ENCODE results near the gene LTB. TPM values are rescaled to one million over a fixed set of nuclear protein-coding genes. Genes with fewer than 3 reads are reported as not detected.

Gene LTB, protein sequence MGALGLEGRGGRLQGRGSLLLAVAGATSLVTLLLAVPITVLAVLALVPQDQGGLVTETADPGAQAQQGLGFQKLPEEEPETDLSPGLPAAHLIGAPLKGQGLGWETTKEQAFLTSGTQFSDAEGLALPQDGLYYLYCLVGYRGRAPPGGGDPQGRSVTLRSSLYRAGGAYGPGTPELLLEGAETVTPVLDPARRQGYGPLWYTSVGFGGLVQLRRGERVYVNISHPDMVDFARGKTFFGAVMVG
- total RNA-seq (2022; extraction: Qiagen RNA extraction): 0.12 to 0.49 TPM (median 0.14 TPM) in 4 of 5 replicates, not detected in the other

DNA sequence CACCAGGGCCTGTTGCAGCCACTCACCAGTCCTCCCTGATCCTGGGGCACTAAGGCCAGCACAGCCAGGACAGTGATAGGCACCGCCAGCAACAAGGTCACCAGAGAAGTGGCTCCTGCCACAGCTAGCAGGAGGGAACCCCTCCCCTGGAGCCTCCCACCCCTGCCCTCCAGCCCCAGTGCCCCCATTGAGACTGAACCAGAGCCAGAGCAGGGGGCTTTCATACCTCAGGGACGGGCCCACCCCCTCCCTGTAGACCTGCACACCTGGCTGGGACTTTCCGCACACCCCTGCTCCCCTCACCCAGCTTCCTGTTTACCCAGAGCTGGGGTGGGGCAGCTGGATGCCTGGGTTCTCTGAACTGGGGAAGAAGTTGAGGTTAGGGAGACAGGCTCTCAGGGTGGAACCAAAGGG lies at the start of gene LTB:
Gene LTB, minus strand, starts transcription at position 195 of the 414 bp plus-strand sequence. Its CDS starts 7 bp downstream, at position 188.

GRCh38 chr6:31620586-31621319 lies 38.5 kb upstream of the LTB start, which contains the start of gene PRRC2A:
TSS of gene PRRC2A (plus strand) at chr6:31620715. CDS start at chr6:31622790, 2,075 bp downstream.

GRCh38 chr6:31614684-31615578 lies 32.7 kb upstream of the LTB start, which contains the start of gene AIF1:
TSS of gene AIF1 (plus strand) at chr6:31615234. CDS start at chr6:31615330, 96 bp downstream.

GRCh38 chr6:31586008-31586407 lies 3.8 kb upstream of the LTB start, which contains the start of gene LST1:
TSS of gene LST1 (plus strand) at chr6:31586277. CDS start at chr6:31587300, 1,023 bp downstream.

GRCh38 chr6:31575335-31575901 lies 6.8 kb downstream of the LTB start, which contains the start of gene TNF:
TSS of gene TNF (plus strand) at chr6:31575565. CDS start at chr6:31575742, 177 bp downstream.

GRCh38 chr6:31572041-31572911 lies 9.9 kb downstream of the LTB start, which contains the start of gene LTA:
TSS of gene LTA (plus strand) at chr6:31572289. CDS start at chr6:31572743, 454 bp downstream.

GRCh38 chr6:31546958-31547726 lies 35.1 kb downstream of the LTB start, which contains the start of gene NFKBIL1:
TSS of gene NFKBIL1 (plus strand) at chr6:31547608. CDS start at chr6:31547695, 87 bp downstream.

DNA sequence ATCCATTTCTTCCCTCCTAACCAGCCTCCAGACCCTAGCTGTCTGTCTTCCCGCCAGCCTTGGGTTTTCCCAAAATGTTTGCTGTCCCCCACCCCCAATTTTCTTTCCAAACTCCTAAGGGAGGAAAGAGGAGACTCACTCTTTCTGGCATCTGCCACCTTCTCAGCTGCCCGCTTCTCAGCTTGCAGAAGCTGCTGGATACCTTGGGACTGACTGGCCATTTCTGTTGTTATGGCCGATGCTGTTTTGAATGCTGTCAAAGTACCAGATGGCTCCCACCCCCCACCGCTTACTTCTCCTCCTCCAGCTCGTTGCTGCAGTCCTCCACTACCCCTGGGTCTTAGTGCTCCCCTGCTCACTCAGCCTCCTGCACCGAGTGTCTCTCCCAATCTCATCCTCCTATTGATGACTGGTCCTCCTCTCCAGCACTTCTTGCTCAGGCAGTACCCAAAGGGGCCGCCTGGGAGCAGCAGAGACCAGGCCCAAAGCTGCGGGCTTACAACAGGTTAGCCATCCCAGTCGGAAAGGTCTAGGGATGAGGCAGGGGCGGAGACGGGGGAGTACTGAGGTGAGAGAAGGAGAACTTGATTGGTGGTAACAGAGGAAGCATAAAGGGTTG lies 35.8 kb downstream of the LTB start, which contains the start of gene ATP6V1G2:
Gene ATP6V1G2, minus strand, starts transcription at position 270 of the 619 bp plus-strand sequence. Its CDS starts 49 bp downstream, at position 221.

GRCh38 chr6:31541658-31542521 lies 40.3 kb downstream of the LTB start, which contains the start of gene DDX39B:
TSS of gene DDX39B (minus strand) at chr6:31542003. CDS start at chr6:31540532, 1,471 bp downstream.

Other genes with a start within 250 kb of the LTB start
- gene HLA-B, start 225.2 kb downstream of the LTB start, total RNA-seq (2022; extraction: Qiagen RNA extraction): 18.9 to 30.6 TPM (median 26.0 TPM) in 5 replicates
- gene MICA, start 178.8 kb downstream of the LTB start, total RNA-seq (2022; extraction: Qiagen RNA extraction): 28.1 to 29.7 TPM (median 28.9 TPM) in 5 replicates
- 5.8 to 6.5 TPM (median 6.2 TPM) in 5 replicates for gene MICB, start 84.3 kb downstream of the LTB start, total RNA-seq (2022; extraction: Qiagen RNA extraction)
- not detected in 5 replicates for gene MCCD1, start 53.5 kb downstream of the LTB start, total RNA-seq (2022; extraction: Qiagen RNA extraction)
- gene DDX39B, start 40.4 kb downstream of the LTB start, total RNA-seq (2022; extraction: Qiagen RNA extraction): 340 to 418 TPM (median 347 TPM) in 5 replicates
- 0.62 to 1.1 TPM (median 0.93 TPM) in 5 replicates for gene ATP6V1G2, start 35.8 kb downstream of the LTB start, total RNA-seq (2022; extraction: Qiagen RNA extraction)
- 9.5 to 13.0 TPM (median 12.6 TPM) in 5 replicates for gene NFKBIL1, start 34.8 kb downstream of the LTB start, total RNA-seq (2022; extraction: Qiagen RNA extraction)
- 0.07 to 0.23 TPM (median 0.08 TPM) in 3 of 5 replicates, not detected in the others for gene LTA, start 10.1 kb downstream of the LTB start, total RNA-seq (2022; extraction: Qiagen RNA extraction)
- gene TNF, start 6.9 kb downstream of the LTB start, total RNA-seq (2022; extraction: Qiagen RNA extraction): 0.07 to 0.08 TPM in 2 of 5 replicates, not detected in the others
- gene LST1, start 3.9 kb upstream of the LTB start, total RNA-seq (2022; extraction: Qiagen RNA extraction): 0.14 to 0.41 TPM (median 0.29 TPM) in 5 replicates
- not detected in 5 replicates for gene NCR3, start 10.6 kb upstream of the LTB start, total RNA-seq (2022; extraction: Qiagen RNA extraction)
- gene AIF1, start 32.8 kb upstream of the LTB start, total RNA-seq (2022; extraction: Qiagen RNA extraction): not detected in 5 replicates
- gene PRRC2A, start 38.3 kb upstream of the LTB start, total RNA-seq (2022; extraction: Qiagen RNA extraction): 66.2 to 87.9 TPM (median 84.6 TPM) in 5 replicates
- gene BAG6, start 70.2 kb upstream of the LTB start, total RNA-seq (2022; extraction: Qiagen RNA extraction): 117 to 150 TPM (median 136 TPM) in 5 replicates
- gene APOM, start 73.5 kb upstream of the LTB start, total RNA-seq (2022; extraction: Qiagen RNA extraction): 2.9 to 3.7 TPM (median 3.1 TPM) in 5 replicates
- 11.3 to 12.4 TPM (median 11.9 TPM) in 5 replicates for gene C6orf47, start 78.4 kb upstream of the LTB start, total RNA-seq (2022; extraction: Qiagen RNA extraction)
- gene GPANK1, start 82.6 kb upstream of the LTB start, total RNA-seq (2022; extraction: Qiagen RNA extraction): 7.8 to 11.3 TPM (median 10.1 TPM) in 5 replicates
- 169 to 183 TPM (median 179 TPM) in 5 replicates for gene CSNK2B, start 83.7 kb upstream of the LTB start, total RNA-seq (2022; extraction: Qiagen RNA extraction)
- gene LY6G5B, start 87.6 kb upstream of the LTB start, total RNA-seq (2022; extraction: Qiagen RNA extraction): 2.7 to 4.2 TPM (median 3.2 TPM) in 5 replicates
- gene LY6G5C, start 98.6 kb upstream of the LTB start, total RNA-seq (2022; extraction: Qiagen RNA extraction): 1.2 to 1.7 TPM (median 1.4 TPM) in 5 replicates
- gene ABHD16A, start 120.9 kb upstream of the LTB start, total RNA-seq (2022; extraction: Qiagen RNA extraction): 14.2 to 17.5 TPM (median 16.7 TPM) in 5 replicates
- gene LY6G6F, start 124.4 kb upstream of the LTB start, total RNA-seq (2022; extraction: Qiagen RNA extraction): not detected in 5 replicates
- not detected in 5 replicates for gene LY6G6D, start 132.9 kb upstream of the LTB start, total RNA-seq (2022; extraction: Qiagen RNA extraction)
- 0.08 to 0.14 TPM (median 0.09 TPM) in 3 of 5 replicates, not detected in the others for gene LY6G6C, start 139.3 kb upstream of the LTB start, total RNA-seq (2022; extraction: Qiagen RNA extraction)
- not detected in 5 replicates for gene MPIG6B, start 140.9 kb upstream of the LTB start, total RNA-seq (2022; extraction: Qiagen RNA extraction)
- gene DDAH2, start 146.9 kb upstream of the LTB start, total RNA-seq (2022; extraction: Qiagen RNA extraction): 25.2 to 32.8 TPM (median 28.6 TPM) in 5 replicates
- 467 to 486 TPM (median 475 TPM) in 5 replicates for gene CLIC1, start 154.1 kb upstream of the LTB start, total RNA-seq (2022; extraction: Qiagen RNA extraction)
- gene MSH5, start 157.6 kb upstream of the LTB start, total RNA-seq (2022; extraction: Qiagen RNA extraction): 10.5 to 14.8 TPM (median 11.7 TPM) in 5 replicates
- 1.6 to 4.2 TPM (median 3.1 TPM) in 5 replicates for gene SAPCD1, start 180.2 kb upstream of the LTB start, total RNA-seq (2022; extraction: Qiagen RNA extraction)
- gene VWA7, start 194.9 kb upstream of the LTB start, total RNA-seq (2022; extraction: Qiagen RNA extraction): 1.3 to 1.9 TPM (median 1.5 TPM) in 5 replicates
- 49.3 to 54.8 TPM (median 53.0 TPM) in 5 replicates for gene VARS1, start 213.3 kb upstream of the LTB start, total RNA-seq (2022; extraction: Qiagen RNA extraction)
- 43.6 to 61.8 TPM (median 59.8 TPM) in 5 replicates for gene LSM2, start 224.5 kb upstream of the LTB start, total RNA-seq (2022; extraction: Qiagen RNA extraction)
- 1.2 to 1.7 TPM (median 1.4 TPM) in 5 replicates for gene HSPA1L, start 232.9 kb upstream of the LTB start, total RNA-seq (2022; extraction: Qiagen RNA extraction)
- 132 to 240 TPM (median 186 TPM) in 5 replicates for gene HSPA1A, start 233.1 kb upstream of the LTB start, total RNA-seq (2022; extraction: Qiagen RNA extraction)
- gene HSPA1B, start 245.3 kb upstream of the LTB start, total RNA-seq (2022; extraction: Qiagen RNA extraction): 94.0 to 169 TPM (median 135 TPM) in 5 replicates